GM03348 (cell line): ENCODE data around the gene CYP1A2.

Experiments used
- DNase-seq: peaks from one replicate; pipeline ENCODE4 v3.0.0; 2012; ENCODE audit warnings: low spot score

The CYP1A2 gene

GRCh38 chr15:74790080-74790916 is 41.7 kb downstream of the CYP1A2 start:
- peak; percentile 60 for DNase-seq

GRCh38 chr15:74791007-74791406 is 42.4 kb downstream of the CYP1A2 start:
- no peak for DNase-seq

GRCh38 chr15:74791667-74792066 is 43.0 kb downstream of the CYP1A2 start:
- no peak for DNase-seq

GRCh38 chr15:74792227-74793016 is 43.8 kb downstream of the CYP1A2 start:
- DNase-seq = no peak

- DNase-seq = no peak
Observed at GRCh38 chr15:74793135-74794028, 44.7 kb downstream of the CYP1A2 start.

GRCh38 chr15:74794248-74794969 is 45.8 kb downstream of the CYP1A2 start:
- no peak for DNase-seq

- DNase-seq = no peak
Observed at GRCh38 chr15:74794970-74795349, 46.3 kb downstream of the CYP1A2 start.

GRCh38 chr15:74795966-74796625 is 47.5 kb downstream of the CYP1A2 start:
- DNase-seq = no peak

- no peak for DNase-seq
Observed at GRCh38 chr15:74798388-74799254, 50.0 kb downstream of the CYP1A2 start.

GRCh38 chr15:74799255-74799855 is 50.7 kb downstream of the CYP1A2 start:
- no peak for DNase-seq

GRCh38 chr15:74799856-74800558 is 51.4 kb downstream of the CYP1A2 start:
- DNase-seq = peak; percentile 95

- no peak for DNase-seq
Observed at GRCh38 chr15:74800559-74801094, 52.0 kb downstream of the CYP1A2 start.

GRCh38 chr15:74801311-74801997 is 52.8 kb downstream of the CYP1A2 start:
- DNase-seq = no peak

GRCh38 chr15:74802290-74802689 is 53.6 kb downstream of the CYP1A2 start:
- no peak for DNase-seq

GRCh38 chr15:74802862-74803447 is 54.3 kb downstream of the CYP1A2 start:
- no peak for DNase-seq

GRCh38 chr15:74804935-74805334 is 56.3 kb downstream of the CYP1A2 start:
- no peak for DNase-seq
